IMR-90 (cell line): ENCODE data around the gene PCED1A. TPM values are rescaled to one million over a fixed set of nuclear protein-coding genes. Genes with fewer than 3 reads are reported as not detected.

Source experiments
- ATAC-seq: fragments of 200-7000 bp; cut with Tn5 transposase; 2 replicates; pipeline ENCODE4 v1.9.1; 2020; ENCODE audit warnings: low read depth, mild to moderate bottlenecking, moderate library complexity
- BruUV-seq: library from RNA; stranded (reverse); fragments of 400-500 nt; replicated peaks from 2 replicates; lab custom pipeline; 2021; lab: Mats Ljungman, UMichigan
- CTCF ChIA-PET: fragments of 300-600 bp; formaldehyde crosslinking; extraction: SDS; loops from one replicate; lab custom pipeline; 2021; ENCODE audit warnings: antibody characterized with exemption; lab: Yijun Ruan, JAX
- POLR2A ChIA-PET: fragments of 300-600 bp; sonication (Branson Sonifier 250); formaldehyde crosslinking; loops from one replicate; lab custom pipeline; 2022; ENCODE audit warnings: antibody characterized with exemption; ENCODE audit not compliant: unreplicated experiment; lab: Charles Lee
- DNase-seq: peaks from one replicate; pipeline ENCODE4 v3.0.0; 2013
- H2AFZ ChIP-seq: replicated peaks from 2 replicates; pipeline ENCODE3; 2013; ENCODE audit warnings: low read length, mild to moderate bottlenecking; ENCODE audit not compliant: poor library complexity
- H2AK5ac ChIP-seq: 2 replicates; pipeline ENCODE4 v1.6.1; 2013; ENCODE audit warnings: low read depth, low read length, inconsistent platforms
- H2AK9ac ChIP-seq: replicated peaks from 2 replicates; pipeline ENCODE3; 2013; ENCODE audit warnings: mild to moderate bottlenecking, low read depth, low read length, moderate library complexity; ENCODE audit not compliant: poor library complexity
- H2BK120ac ChIP-seq: 2 replicates; pipeline ENCODE4 v1.6.1; 2013; ENCODE audit warnings: low read depth, low read length, inconsistent platforms
- H2BK15ac ChIP-seq: 3 replicates; pipeline ENCODE4 v1.6.1; 2013; ENCODE audit warnings: low read depth, low read length, inconsistent platforms
- H2BK20ac ChIP-seq: 2 replicates; pipeline ENCODE4 v1.6.1; 2013; ENCODE audit warnings: low read depth, mild to moderate bottlenecking, inconsistent platforms, low read length, moderate library complexity
- H2BK5ac ChIP-seq: 2 replicates; pipeline ENCODE4 v1.6.1; 2013; ENCODE audit warnings: mild to moderate bottlenecking, low read depth, low read length, inconsistent platforms; ENCODE audit not compliant: poor library complexity, severe bottlenecking
- H3K14ac ChIP-seq: replicated peaks from 2 replicates; pipeline ENCODE4 v1.6.1; 2013; ENCODE audit warnings: low read depth, low read length, inconsistent platforms
- H3K18ac ChIP-seq: 2 replicates; pipeline ENCODE4 v1.6.1; 2013; ENCODE audit warnings: low read depth, low read length, control low read depth
- H3K23ac ChIP-seq: 2 replicates; pipeline ENCODE4 v1.6.1; 2013; ENCODE audit warnings: low read depth, low read length, inconsistent platforms
- H3K27ac ChIP-seq: 2 replicates; pipeline ENCODE4 v1.5.1; 2013; ENCODE audit warnings: mild to moderate bottlenecking, control low read depth, low read length; ENCODE audit not compliant: insufficient read depth
- H3K27me3 ChIP-seq: 2 replicates; pipeline ENCODE4 v1.6.1; 2013; ENCODE audit warnings: low read length; ENCODE audit not compliant: control insufficient read depth, insufficient read depth
- H3K36me3 ChIP-seq: 2 replicates; pipeline ENCODE4 v1.6.1; 2013; ENCODE audit warnings: low read length, mixed read lengths; ENCODE audit not compliant: control insufficient read depth, insufficient read depth
- H3K4ac ChIP-seq: 2 replicates; pipeline ENCODE4 v1.6.1; 2013; ENCODE audit warnings: low read depth, low read length, inconsistent platforms
- H3K4me1 ChIP-seq: 2 replicates; pipeline ENCODE4 v1.6.1; 2013; ENCODE audit warnings: low read length, mixed read lengths; ENCODE audit not compliant: control insufficient read depth, insufficient read depth
- H3K4me2 ChIP-seq: 2 replicates; pipeline ENCODE4 v1.6.1; 2013; ENCODE audit warnings: low read depth, mild to moderate bottlenecking, control low read depth, low read length, moderate library complexity
- H3K4me3 ChIP-seq: 2 replicates; pipeline ENCODE4 v1.5.1; 2013; ENCODE audit warnings: low read depth, mild to moderate bottlenecking, control low read depth, low read length, moderate library complexity; ENCODE audit not compliant: insufficient read depth
- H3K56ac ChIP-seq: 2 replicates; pipeline ENCODE4 v1.6.1; 2013; ENCODE audit warnings: low read length, inconsistent platforms; ENCODE audit not compliant: insufficient read depth; ENCODE audit errors: extremely low read depth
- H3K79me1 ChIP-seq, 2 experiments: 2 replicates each; pipeline ENCODE4 v1.6.1; 2013; ENCODE audit warnings: low read length in 2 of 2, inconsistent platforms in 1 of 2, low read depth in 1 of 2
- H3K9ac ChIP-seq: 2 replicates; pipeline ENCODE4 v1.6.1; 2013; ENCODE audit warnings: low read depth, low read length, control low read depth
- H3K9me1 ChIP-seq: 2 replicates; pipeline ENCODE4 v1.6.1; 2013; ENCODE audit warnings: low read length, inconsistent platforms; ENCODE audit not compliant: insufficient read depth
- H3K9me3 ChIP-seq: 2 replicates; pipeline ENCODE4 v1.6.1; 2013; ENCODE audit warnings: low read length; ENCODE audit not compliant: control insufficient read depth, insufficient read depth
- H4K20me1 ChIP-seq: 2 replicates; pipeline ENCODE4 v1.6.1; 2013; ENCODE audit warnings: low read length, inconsistent platforms; ENCODE audit not compliant: insufficient read depth
- H4K5ac ChIP-seq: 2 replicates; pipeline ENCODE4 v1.6.1; 2013; ENCODE audit warnings: mild to moderate bottlenecking, low read depth, low read length, control low read depth
- H4K8ac ChIP-seq, 2 experiments: 2 replicates each; pipeline ENCODE4 v1.6.1; 2013; ENCODE audit warnings: low read depth in 2 of 2, low read length in 2 of 2, control low read depth in 1 of 2, inconsistent platforms in 1 of 2
- H4K91ac ChIP-seq: 2 replicates; pipeline ENCODE4 v1.6.1; 2013; ENCODE audit warnings: low read depth, low read length, inconsistent platforms; ENCODE audit not compliant: insufficient read depth
- BHLHE40 ChIP-seq: fragments of 150-350 bp; IDR thresholded peaks from 2 replicates; pipeline ENCODE4 v1.6.1; 2016; ENCODE audit warnings: mild to moderate bottlenecking, low read depth, low read length
- FOS ChIP-seq: fragments of 150-350 bp; IDR thresholded peaks from 2 replicates; pipeline ENCODE4 v1.6.1; 2016; ENCODE audit warnings: low read depth, low read length
- MAFK ChIP-seq: IDR thresholded peaks from 2 replicates; pipeline ENCODE4 v1.6.1; 2012; ENCODE audit warnings: low read depth, low read length, improper control_type of control experiment
- POLR2A ChIP-seq: IDR thresholded peaks from 2 replicates; pipeline ENCODE4 v1.6.1; 2012; ENCODE audit warnings: mild to moderate bottlenecking, low read depth, low read length
- RCOR1 ChIP-seq: IDR thresholded peaks from 2 replicates; pipeline ENCODE4 v1.6.1; 2012; ENCODE audit warnings: mild to moderate bottlenecking, low read length, improper control_type of control experiment; ENCODE audit not compliant: insufficient replicate concordance
- SMC3 ChIP-seq: fragments of 150-350 bp; IDR thresholded peaks from 2 replicates; pipeline ENCODE4 v1.6.1; 2016; ENCODE audit warnings: low read depth, mild to moderate bottlenecking, antibody characterized with exemption, low read length, moderate library complexity
- WGBS, 2 experiments: methylation state at CpG; one replicate each; pipeline versions ENCODE4 v1.1.5 to v1.1.7; 2013; ENCODE audit warnings: missing lambda C conversion rate in 2 of 2; ENCODE audit not compliant: insufficient read length in 1 of 2; ENCODE audit errors: extremely low coverage in 2 of 2; 5-methylcytosine and 5-hydroxymethylcytosine counted together
- dilution Hi-C: fragments of 300-500 bp; cut with HindIII; formaldehyde crosslinking; loops from one replicate; pipeline ENCODE4 v1.14.3; 2018; ENCODE audit warnings: low sequenced_read_pairs; ENCODE audit not compliant: unreplicated experiment
- in situ Hi-C: fragments of 300-500 bp; cut with MboI; formaldehyde crosslinking; loops from 3 replicates; pipeline ENCODE4 v1.14.3; 2019; ENCODE audit warnings: low sequenced_read_pairs, inconsistent platforms, mixed read lengths
- intact Hi-C: fragments of 100-400 bp; cut with micrococcal nuclease; formaldehyde crosslinking; loops from 2 replicates; pipeline ENCODE4 v1.10.0; 2022
- polyA plus RNA-seq, 3 experiments: library from polyadenylated mRNA; depleted of rRNA; stranded (reverse); fragments of >200 nt; gene quantifications; 2 replicates each; pipeline ENCODE4 v1.2.3, GENCODE V29; 2012; ENCODE audit warnings: low replicate concordance in 1 of 3
- total RNA-seq: library from RNA; depleted of rRNA; stranded (reverse); fragments of >200 nt; gene quantifications from 2 replicates; pipeline ENCODE4 v1.2.3, GENCODE V29; 2012
- TF ChIP-seq, protein P1 (sequence below): conservative IDR thresholded peaks from 2 replicates; pipeline ENCODE4 v1.5.1; 2012; ENCODE audit warnings: mild to moderate bottlenecking, low read depth, low read length, improper control_type of control experiment
- TF ChIP-seq, protein P2 (sequence below): fragments of 150-350 bp; IDR thresholded peaks from 2 replicates; pipeline ENCODE4 v1.6.1; 2016; ENCODE audit warnings: low read depth, mild to moderate bottlenecking, low read length, moderate library complexity, borderline replicate concordance

PCED1A gene
- total and polyA plus RNA-seq, 2 of the 4 experiments (the other 2 are of a cell fraction), result 9.7 to 33.4 TPM

DNA sequence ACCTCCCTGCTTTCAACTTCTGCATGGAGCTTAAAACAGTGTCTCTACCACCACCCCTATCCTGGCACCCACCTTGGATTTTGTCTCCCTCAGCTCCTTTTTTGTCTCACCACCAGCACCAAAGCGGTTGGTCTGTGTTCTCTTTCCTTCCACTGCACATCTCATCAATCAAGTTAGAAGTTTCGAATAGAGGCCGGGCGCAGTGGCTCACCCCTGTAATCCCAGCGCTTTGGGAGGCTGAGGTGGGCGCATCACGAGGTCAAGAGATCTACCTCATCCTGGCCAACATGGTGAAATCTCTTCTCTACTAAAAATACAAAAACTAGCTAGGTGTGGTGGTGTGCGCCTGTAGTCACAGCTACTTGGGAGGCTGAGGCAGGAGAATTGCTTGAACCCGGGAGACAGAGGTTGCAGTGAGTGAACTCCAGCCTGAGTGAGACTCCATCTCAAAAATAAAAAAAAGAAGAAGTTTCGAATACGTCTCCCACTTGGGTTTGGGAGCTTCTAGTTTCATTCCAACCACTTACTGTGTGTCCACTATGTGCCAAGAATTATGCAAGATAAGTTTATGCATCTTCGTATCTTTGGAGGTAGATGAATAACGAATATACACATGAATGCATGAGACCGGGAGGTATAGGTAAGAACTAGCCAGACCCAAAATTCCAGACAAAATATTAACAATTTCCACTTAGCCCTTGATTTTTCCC lies 5.9 kb downstream of the PCED1A start:
- Histone ChIP-seq H2AK9ac (no peak overlapping the region), H2BK120ac (no peak overlapping the region), H2BK15ac (no peak overlapping the region), H4K5ac (no peak overlapping the region), H3K4me1 (peaks cover 7% of the 10 kb centered on the region; the same call in 1 of the 2 replicates), H2AK5ac (no peak overlapping the region), H4K8ac (no peak overlapping the region), H3K56ac (no peak overlapping the region), H3K4me2 (no peak overlapping the region), H2BK5ac (no peak overlapping the region), H4K20me1 (peaks cover 3% of the 10 kb centered on the region; the same call in 1 of the 2 replicates), H3K4ac (no peak overlapping the region), H3K36me3 (peaks cover 26% of the 10 kb centered on the region), H4K91ac (no peak overlapping the region), H3K18ac (no peak overlapping the region), H2AFZ (no peak overlapping the region), H3K9me1 (peaks cover 24% of the 10 kb centered on the region), H3K79me1 (peaks cover 4 to 15% of the 10 kb centered on the region in 2 experiments; a peak in 3 of 4 replicates), H3K27ac (no peak overlapping the region), H3K4me3 (no peak overlapping the region), H3K9me3 (no peaks in the 10 kb centered on the region), H2BK20ac (no peak overlapping the region), H3K9ac (no peak overlapping the region), H3K23ac (no peak overlapping the region), H3K27me3 (no peaks in the 10 kb centered on the region), H3K14ac (no peak overlapping the region)
- ATAC-seq (no peak), DNase-seq (no peak)
- dilution Hi-C loops (no loop called here), in situ Hi-C loops (loop anchor here (25.0 kb wide), 1 partner anchor 322 kb away; the partner anchor contains the start of gene ZNF343), intact Hi-C loops (no loop called here)
- no peak for TF ChIP-seq MAFK
- TF ChIP-seq SMC3, result no peak
- TF ChIP-seq RCOR1, result no peak
- TF ChIP-seq, protein P1, sequence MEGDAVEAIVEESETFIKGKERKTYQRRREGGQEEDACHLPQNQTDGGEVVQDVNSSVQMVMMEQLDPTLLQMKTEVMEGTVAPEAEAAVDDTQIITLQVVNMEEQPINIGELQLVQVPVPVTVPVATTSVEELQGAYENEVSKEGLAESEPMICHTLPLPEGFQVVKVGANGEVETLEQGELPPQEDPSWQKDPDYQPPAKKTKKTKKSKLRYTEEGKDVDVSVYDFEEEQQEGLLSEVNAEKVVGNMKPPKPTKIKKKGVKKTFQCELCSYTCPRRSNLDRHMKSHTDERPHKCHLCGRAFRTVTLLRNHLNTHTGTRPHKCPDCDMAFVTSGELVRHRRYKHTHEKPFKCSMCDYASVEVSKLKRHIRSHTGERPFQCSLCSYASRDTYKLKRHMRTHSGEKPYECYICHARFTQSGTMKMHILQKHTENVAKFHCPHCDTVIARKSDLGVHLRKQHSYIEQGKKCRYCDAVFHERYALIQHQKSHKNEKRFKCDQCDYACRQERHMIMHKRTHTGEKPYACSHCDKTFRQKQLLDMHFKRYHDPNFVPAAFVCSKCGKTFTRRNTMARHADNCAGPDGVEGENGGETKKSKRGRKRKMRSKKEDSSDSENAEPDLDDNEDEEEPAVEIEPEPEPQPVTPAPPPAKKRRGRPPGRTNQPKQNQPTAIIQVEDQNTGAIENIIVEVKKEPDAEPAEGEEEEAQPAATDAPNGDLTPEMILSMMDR, result no peak
- TF ChIP-seq BHLHE40, result no peak
- TF ChIP-seq, protein P2, sequence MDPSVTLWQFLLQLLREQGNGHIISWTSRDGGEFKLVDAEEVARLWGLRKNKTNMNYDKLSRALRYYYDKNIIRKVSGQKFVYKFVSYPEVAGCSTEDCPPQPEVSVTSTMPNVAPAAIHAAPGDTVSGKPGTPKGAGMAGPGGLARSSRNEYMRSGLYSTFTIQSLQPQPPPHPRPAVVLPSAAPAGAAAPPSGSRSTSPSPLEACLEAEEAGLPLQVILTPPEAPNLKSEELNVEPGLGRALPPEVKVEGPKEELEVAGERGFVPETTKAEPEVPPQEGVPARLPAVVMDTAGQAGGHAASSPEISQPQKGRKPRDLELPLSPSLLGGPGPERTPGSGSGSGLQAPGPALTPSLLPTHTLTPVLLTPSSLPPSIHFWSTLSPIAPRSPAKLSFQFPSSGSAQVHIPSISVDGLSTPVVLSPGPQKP, result no peak
- TF ChIP-seq POLR2A, result no peak
- no peak for TF ChIP-seq FOS
- no TSS peak for BruUV-seq
- WGBS, 2 experiments, result 95% methylated on average over 4 of the region's 14 CpGs; no CpG with 5 or more reads in 1 of the 2 experiments
- CTCF ChIA-PET, result no interaction called here
- POLR2A ChIA-PET, result no interaction called here
